ENCODE measurements around the gene NINL. TPM values are rescaled to one million over a fixed set of nuclear protein-coding genes. Genes with fewer than 3 reads are reported as not detected.

NINL gene
- total RNA-seq, 4 donors from 2014 or later: 18.3 to 37.8 (median 23.5) TPM

DNA sequence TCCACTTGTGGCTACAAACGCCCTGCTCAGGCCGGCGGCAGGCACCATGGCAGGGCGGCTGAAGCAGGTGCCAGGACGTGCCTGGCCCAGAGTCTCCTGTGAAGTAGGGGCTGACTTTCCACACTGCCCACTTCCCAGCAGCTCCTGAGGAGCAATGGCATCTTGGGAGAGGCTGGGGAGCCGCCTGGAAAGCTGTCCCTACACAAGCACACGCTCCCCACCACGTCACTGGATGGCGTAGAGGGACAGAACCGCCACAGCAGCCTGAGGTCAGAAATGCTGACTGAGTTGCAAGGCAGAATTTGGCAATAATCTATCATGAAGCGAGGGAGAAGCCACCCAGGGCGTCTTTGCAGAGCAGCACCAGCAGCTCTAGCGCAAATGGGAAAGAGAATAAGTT lies 86.3 kb downstream of the NINL start:
- no peaks in the 10 kb centered on the region for H3K9me3 ChIP-seq
- TF ChIP-seq, protein P1, sequence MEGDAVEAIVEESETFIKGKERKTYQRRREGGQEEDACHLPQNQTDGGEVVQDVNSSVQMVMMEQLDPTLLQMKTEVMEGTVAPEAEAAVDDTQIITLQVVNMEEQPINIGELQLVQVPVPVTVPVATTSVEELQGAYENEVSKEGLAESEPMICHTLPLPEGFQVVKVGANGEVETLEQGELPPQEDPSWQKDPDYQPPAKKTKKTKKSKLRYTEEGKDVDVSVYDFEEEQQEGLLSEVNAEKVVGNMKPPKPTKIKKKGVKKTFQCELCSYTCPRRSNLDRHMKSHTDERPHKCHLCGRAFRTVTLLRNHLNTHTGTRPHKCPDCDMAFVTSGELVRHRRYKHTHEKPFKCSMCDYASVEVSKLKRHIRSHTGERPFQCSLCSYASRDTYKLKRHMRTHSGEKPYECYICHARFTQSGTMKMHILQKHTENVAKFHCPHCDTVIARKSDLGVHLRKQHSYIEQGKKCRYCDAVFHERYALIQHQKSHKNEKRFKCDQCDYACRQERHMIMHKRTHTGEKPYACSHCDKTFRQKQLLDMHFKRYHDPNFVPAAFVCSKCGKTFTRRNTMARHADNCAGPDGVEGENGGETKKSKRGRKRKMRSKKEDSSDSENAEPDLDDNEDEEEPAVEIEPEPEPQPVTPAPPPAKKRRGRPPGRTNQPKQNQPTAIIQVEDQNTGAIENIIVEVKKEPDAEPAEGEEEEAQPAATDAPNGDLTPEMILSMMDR (IDR thresholded peaks at IDR 0.05): no peak
- TF ChIP-seq POLR2A (IDR thresholded peaks at IDR 0.05): no peak
- no peak for DNase-seq
- no peak overlapping the region for H3K27ac ChIP-seq
- intact Hi-C loops (cut with DNase I): no loop called here
- no peaks in the 10 kb centered on the region for H3K27me3 ChIP-seq
- 93 to 94% methylated on average over 12 to 13 of the region's 13 CpGs for WGBS, 2 donors
- H3K36me3 ChIP-seq: peaks cover 0 to 6% of the 10 kb centered on the region in 2 donors
- H3K4me3 ChIP-seq (replicated peaks in 1 of 3): no peak overlapping the region
- no peaks in the 10 kb centered on the region for H3K4me1 ChIP-seq

DNA sequence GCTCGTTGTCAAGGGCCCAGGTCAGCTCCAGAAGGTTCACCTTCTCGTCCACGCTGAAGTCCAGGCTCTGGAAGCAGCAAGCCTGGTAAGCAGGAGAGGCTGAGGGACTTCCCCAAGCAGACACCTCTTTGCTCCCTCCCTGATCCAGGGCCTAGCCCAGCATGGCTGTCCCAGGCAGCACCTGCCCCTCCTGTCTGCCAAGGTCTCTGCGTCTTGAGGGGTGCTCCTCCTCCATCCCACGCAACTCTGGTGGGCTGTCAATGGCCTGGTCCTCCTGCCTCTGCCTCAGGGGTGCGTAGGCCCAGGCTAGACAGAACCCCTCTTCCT lies 87.1 kb downstream of the NINL start:
- DNase-seq: no peak
- H3K36me3 ChIP-seq: no peaks in the 10 kb centered on the region
- no peak overlapping the region for H3K27ac ChIP-seq
- H3K4me3 ChIP-seq (replicated peaks in 1 of 3): no peak overlapping the region
- H3K27me3 ChIP-seq: no peaks in the 10 kb centered on the region
- 90 to 98% methylated on average over 2 to 6 of the region's 6 CpGs for WGBS, 2 donors
- H3K9me3 ChIP-seq: no peaks in the 10 kb centered on the region
- intact Hi-C loops (cut with DNase I): no loop called here
- H3K4me1 ChIP-seq: no peaks in the 10 kb centered on the region
- TF ChIP-seq POLR2A (IDR thresholded peaks at IDR 0.05): no peak
- TF ChIP-seq, protein P1 (IDR thresholded peaks at IDR 0.05): no peak

- H3K4me1 ChIP-seq: no peaks in the 10 kb centered on the region
- no peak overlapping the region for H3K27ac ChIP-seq
- TF ChIP-seq, protein P1 (IDR thresholded peaks at IDR 0.05): no peak
- TF ChIP-seq POLR2A (IDR thresholded peaks at IDR 0.05): no peak
- no peaks in the 10 kb centered on the region for H3K9me3 ChIP-seq
- no peaks in the 10 kb centered on the region for H3K36me3 ChIP-seq
- no peaks in the 10 kb centered on the region for H3K27me3 ChIP-seq
- intact Hi-C loops (cut with DNase I): no loop called here
- whole genome bisulfite sequencing, 2 donors: 84 to 90% methylated on average over 11 to 17 of the region's 22 CpGs
- no peak overlapping the region for H3K4me3 ChIP-seq (replicated peaks in 1 of 3)
- no peak for DNase-seq
Measured at GRCh38 chr20:25497586-25498279, 87.6 kb downstream of the NINL start.

DNA sequence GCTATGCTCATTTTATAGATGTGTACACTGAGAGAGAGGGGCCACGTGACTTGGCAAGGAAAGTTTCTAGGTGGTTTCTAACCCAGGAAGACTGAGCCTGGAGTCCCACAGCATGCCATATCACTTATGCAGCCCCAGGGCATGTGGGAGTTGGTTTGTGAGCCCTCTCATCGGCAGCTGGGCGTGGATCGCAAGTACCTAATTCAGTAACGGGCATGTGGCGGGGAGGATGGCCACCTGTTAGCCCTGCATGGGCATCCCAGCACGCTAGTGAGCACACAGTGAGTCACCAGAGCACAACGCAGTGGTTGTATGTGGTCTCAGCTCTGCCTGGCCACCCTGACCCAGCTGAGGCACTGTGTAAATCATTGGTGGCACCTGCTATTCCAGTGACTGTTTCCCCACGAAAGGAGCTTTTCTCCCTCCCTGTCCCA lies 88.3 kb downstream of the NINL start:
- no peaks in the 10 kb centered on the region for H3K27me3 ChIP-seq
- no peak for TF ChIP-seq POLR2A (IDR thresholded peaks at IDR 0.05)
- TF ChIP-seq, protein P1 (IDR thresholded peaks at IDR 0.05): no peak
- H3K36me3 ChIP-seq: no peaks in the 10 kb centered on the region
- intact Hi-C loops (cut with DNase I): no loop called here
- 86 to 93% methylated on average over 2 to 9 of the region's 9 CpGs for WGBS, 2 donors
- no peaks in the 10 kb centered on the region for H3K9me3 ChIP-seq
- no peaks in the 10 kb centered on the region for H3K4me1 ChIP-seq
- DNase-seq: no peak
- H3K27ac ChIP-seq: no peak overlapping the region
- H3K4me3 ChIP-seq (replicated peaks in 1 of 3): no peak overlapping the region

DNA sequence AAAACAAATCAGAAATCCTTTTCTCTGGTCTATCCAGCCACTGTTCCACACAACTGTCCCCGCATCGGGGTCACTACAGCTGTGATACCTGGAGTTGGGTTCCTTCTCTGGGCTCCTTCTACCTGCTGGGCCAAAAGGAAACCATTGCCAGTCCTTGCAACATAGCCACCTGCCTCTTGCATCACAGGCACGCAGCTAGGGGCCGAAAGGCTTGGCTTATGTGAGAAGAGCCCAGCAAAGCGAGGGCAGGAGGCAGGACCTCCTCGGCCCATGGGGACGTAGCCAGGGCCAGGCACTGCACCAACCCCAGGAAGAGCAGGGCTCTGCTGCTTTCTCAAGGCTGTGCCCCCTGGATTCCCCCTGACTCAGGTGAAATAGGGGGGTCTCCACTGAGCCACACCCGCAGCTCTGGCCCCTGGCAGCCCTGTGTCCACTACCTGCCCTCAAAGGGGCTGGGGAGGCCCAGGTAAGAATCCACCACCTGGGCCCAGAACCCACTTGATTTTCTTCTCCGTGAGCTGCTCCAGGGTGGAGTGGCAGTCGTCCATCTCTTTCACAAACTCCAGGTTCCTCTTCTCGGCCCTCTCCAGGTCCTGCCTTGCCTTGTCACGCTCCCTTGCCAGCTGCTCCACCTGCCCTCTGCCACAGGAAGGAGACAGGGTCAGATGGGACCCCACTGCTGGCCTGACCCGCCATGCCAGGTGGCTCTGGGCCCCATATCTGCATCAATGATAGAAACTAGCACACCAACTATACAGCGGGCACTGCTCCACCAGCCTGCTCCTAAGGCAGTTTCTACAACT lies 89.0 kb downstream of the NINL start:
- WGBS, 2 donors: 92 to 93% methylated on average over 8 to 14 of the region's 14 CpGs
- DNase-seq: no peak

More for the DNA sequence above, 89.0 kb downstream of the NINL start:
- H3K27me3 ChIP-seq: no peaks in the 10 kb centered on the region
- no peak for TF ChIP-seq POLR2A (IDR thresholded peaks at IDR 0.05)
- TF ChIP-seq, protein P1 (IDR thresholded peaks at IDR 0.05): no peak
- no peaks in the 10 kb centered on the region for H3K4me1 ChIP-seq
- no peak overlapping the region for H3K4me3 ChIP-seq (replicated peaks in 1 of 3)
- no peak overlapping the region for H3K27ac ChIP-seq
- intact Hi-C loops (cut with DNase I): no loop called here
- no peaks in the 10 kb centered on the region for H3K36me3 ChIP-seq
- H3K9me3 ChIP-seq: no peaks in the 10 kb centered on the region
